Measurements from ENCODE around the gene EME2.
A peak's percentile ranks its signal among the peaks of the same experiment; 100 is the strongest.

EME2 gene

GRCh38 chr16:1816396-1817275 lies 44.0 kb downstream of the EME2 start:
- H3K27me3 Mint-ChIP-seq (ENCODE audit: low read depth): no peaks in the 10 kb centered on the region
- H3K4me3 Mint-ChIP-seq: no peak overlapping the region
- H3K9me3 Mint-ChIP-seq: no peaks in the 10 kb centered on the region
- peaks cover 11% of the 10 kb centered on the region for H3K36me3 Mint-ChIP-seq (ENCODE audit: low read depth)
- H3K27ac Mint-ChIP-seq: no peak overlapping the region
- peaks cover 3% of the 10 kb centered on the region for H3K4me1 Mint-ChIP-seq (ENCODE audit: low read depth)

- no peaks in the 10 kb centered on the region for H3K27me3 Mint-ChIP-seq (ENCODE audit: low read depth)
- peaks cover 11% of the 10 kb centered on the region for H3K36me3 Mint-ChIP-seq (ENCODE audit: low read depth)
- no peak overlapping the region for H3K27ac Mint-ChIP-seq
- H3K4me3 Mint-ChIP-seq: no peak overlapping the region
- H3K4me1 Mint-ChIP-seq (ENCODE audit: low read depth): peaks cover 3% of the 10 kb centered on the region
- H3K9me3 Mint-ChIP-seq: no peaks in the 10 kb centered on the region
Measured at GRCh38 chr16:1817276-1817589, 44.6 kb downstream of the EME2 start.

DNA sequence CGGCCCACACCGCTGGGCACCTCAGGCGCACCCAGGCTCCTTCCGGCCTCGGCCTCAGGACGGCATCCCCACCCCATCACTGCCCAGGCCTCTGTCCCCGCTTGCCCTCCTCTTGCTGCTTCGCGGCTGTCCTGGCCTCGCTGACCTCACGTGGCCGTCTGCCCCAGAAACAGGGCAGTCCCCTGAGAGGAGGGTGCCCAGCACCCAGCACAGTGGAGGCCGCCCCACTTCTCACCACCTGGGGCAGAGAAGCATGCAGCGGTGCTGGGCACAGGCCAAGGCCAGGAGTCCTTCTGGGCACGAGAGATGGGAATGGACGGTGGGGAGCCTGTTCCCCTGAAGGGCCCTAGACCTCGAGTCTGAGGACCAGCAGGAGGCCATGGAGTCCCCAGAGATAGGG lies 45.1 kb downstream of the EME2 start:
- H3K36me3 Mint-ChIP-seq (ENCODE audit: low read depth): peaks cover 11% of the 10 kb centered on the region
- H3K9me3 Mint-ChIP-seq: no peaks in the 10 kb centered on the region
- H3K4me1 Mint-ChIP-seq (ENCODE audit: low read depth): peaks cover 3% of the 10 kb centered on the region
- H3K27me3 Mint-ChIP-seq (ENCODE audit: low read depth): no peaks in the 10 kb centered on the region
- H3K4me3 Mint-ChIP-seq: no peak overlapping the region
- H3K27ac Mint-ChIP-seq: no peak overlapping the region

- Mint-ChIP-seq H3K4me3 (no peak overlapping the region), H3K36me3 (ENCODE audit: low read depth) (peaks cover 8% of the 10 kb centered on the region), H3K9me3 (no peaks in the 10 kb centered on the region), H3K27me3 (ENCODE audit: low read depth) (no peaks in the 10 kb centered on the region), H3K27ac (no peak overlapping the region), H3K4me1 (ENCODE audit: low read depth) (peaks cover 3% of the 10 kb centered on the region)
Measured at GRCh38 chr16:1818204-1818872, 45.7 kb downstream of the EME2 start.

DNA sequence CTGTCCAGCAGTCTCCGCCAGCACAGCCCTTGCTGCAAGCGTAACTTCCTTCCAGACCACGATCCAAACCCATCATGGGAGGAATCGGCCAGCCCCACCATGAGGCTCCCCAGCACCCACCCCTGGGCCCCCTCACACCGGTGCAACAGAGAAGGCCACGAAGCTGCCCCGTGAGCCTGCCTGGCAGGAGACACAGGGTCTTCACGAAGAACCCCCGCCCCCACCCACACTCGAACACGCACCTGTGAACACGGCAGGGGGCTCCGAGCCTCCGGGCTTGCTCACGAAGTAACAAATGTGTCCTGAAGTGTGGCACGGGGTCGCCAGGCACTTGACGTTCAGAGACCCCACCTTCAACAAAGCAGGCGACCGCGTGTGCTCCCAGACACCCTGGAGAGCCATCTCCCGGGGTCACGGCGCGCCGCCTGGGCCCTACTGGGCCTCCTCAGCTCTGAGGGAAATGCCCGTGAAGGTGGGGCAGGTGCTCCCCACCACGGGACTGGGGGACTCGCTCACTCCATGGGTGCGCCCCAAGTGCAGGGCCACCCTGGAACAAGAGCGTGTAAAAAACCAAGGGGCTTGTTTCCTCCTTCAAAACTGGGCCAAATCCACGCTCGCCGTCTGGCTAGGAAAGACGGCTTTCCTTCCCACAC lies 46.4 kb downstream of the EME2 start:
- peaks cover 4% of the 10 kb centered on the region for H3K4me1 Mint-ChIP-seq (ENCODE audit: low read depth)
- no peaks in the 10 kb centered on the region for H3K9me3 Mint-ChIP-seq
- no peak overlapping the region for H3K27ac Mint-ChIP-seq
- peaks cover 5% of the 10 kb centered on the region for H3K36me3 Mint-ChIP-seq (ENCODE audit: low read depth)
- no peaks in the 10 kb centered on the region for H3K27me3 Mint-ChIP-seq (ENCODE audit: low read depth)
- no peak overlapping the region for H3K4me3 Mint-ChIP-seq

DNA sequence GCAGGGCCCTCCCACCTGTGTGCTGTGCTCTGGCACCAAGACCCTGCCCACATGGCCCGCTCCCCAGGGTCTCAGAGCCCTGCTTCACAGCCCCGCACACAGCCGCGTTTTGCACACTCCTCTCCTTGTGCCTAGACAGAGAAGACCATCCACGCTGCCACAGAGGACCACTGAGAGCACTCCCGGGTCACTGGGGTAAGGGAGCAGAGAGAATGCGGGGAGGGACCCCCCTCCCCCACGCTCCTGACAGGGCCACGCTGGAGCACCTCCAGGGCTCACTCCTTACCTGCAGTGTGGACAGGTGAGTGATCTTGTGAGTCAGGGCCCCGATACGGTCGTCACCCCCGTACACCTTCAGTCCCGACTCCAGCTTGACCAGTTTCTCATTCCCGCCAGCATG lies 47.0 kb downstream of the EME2 start:
- Mint-ChIP-seq H3K9me3 (no peaks in the 10 kb centered on the region), H3K27me3 (ENCODE audit: low read depth) (no peaks in the 10 kb centered on the region), H3K4me1 (ENCODE audit: low read depth) (peaks cover 7% of the 10 kb centered on the region), H3K4me3 (no peak overlapping the region), H3K36me3 (ENCODE audit: low read depth) (peaks cover 5% of the 10 kb centered on the region), H3K27ac (no peak overlapping the region)

- no peak overlapping the region for H3K4me3 Mint-ChIP-seq
- peaks cover 8% of the 10 kb centered on the region for H3K4me1 Mint-ChIP-seq (ENCODE audit: low read depth)
- H3K9me3 Mint-ChIP-seq: no peaks in the 10 kb centered on the region
- H3K27ac Mint-ChIP-seq: no peak overlapping the region
- no peaks in the 10 kb centered on the region for H3K27me3 Mint-ChIP-seq (ENCODE audit: low read depth)
- peaks cover 4% of the 10 kb centered on the region for H3K36me3 Mint-ChIP-seq (ENCODE audit: low read depth)
Measured at GRCh38 chr16:1820096-1820945, 47.7 kb downstream of the EME2 start.

DNA sequence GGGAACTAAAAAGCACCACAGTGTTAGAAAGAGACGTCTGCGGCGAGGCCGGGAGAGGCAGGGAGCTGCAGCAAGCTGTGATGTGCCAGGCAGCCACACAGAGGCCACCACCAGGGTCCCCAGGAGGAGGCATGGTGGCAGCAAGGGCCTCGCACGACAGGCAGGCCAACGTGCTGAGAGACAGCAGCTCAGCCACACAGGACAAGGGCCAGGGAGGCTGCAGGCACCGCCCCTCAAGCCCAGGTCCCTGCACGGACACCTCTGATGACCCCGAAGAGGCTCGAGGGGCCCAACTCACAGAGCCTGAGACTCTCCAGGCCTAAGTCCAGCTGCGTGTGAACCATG lies 48.3 kb downstream of the EME2 start:
- Mint-ChIP-seq H3K36me3 (ENCODE audit: low read depth) (peaks cover 2% of the 10 kb centered on the region), H3K27me3 (ENCODE audit: low read depth) (no peaks in the 10 kb centered on the region), H3K4me1 (ENCODE audit: low read depth) (peaks cover 12% of the 10 kb centered on the region), H3K27ac (no peak overlapping the region), H3K9me3 (no peaks in the 10 kb centered on the region), H3K4me3 (no peak overlapping the region)

- Mint-ChIP-seq H3K27me3 (ENCODE audit: low read depth) (no peaks in the 10 kb centered on the region), H3K4me3 (no peak overlapping the region), H3K27ac (no peak overlapping the region), H3K9me3 (no peaks in the 10 kb centered on the region), H3K4me1 (ENCODE audit: low read depth) (peaks cover 12% of the 10 kb centered on the region), H3K36me3 (ENCODE audit: low read depth) (peaks cover 2% of the 10 kb centered on the region)
Measured at GRCh38 chr16:1821861-1822611, 49.4 kb downstream of the EME2 start.

GRCh38 chr16:1822801-1823200 lies 50.2 kb downstream of the EME2 start:
- Mint-ChIP-seq H3K27ac (no peak overlapping the region), H3K36me3 (ENCODE audit: low read depth) (peaks cover 2% of the 10 kb centered on the region), H3K27me3 (ENCODE audit: low read depth) (no peaks in the 10 kb centered on the region)

DNA sequence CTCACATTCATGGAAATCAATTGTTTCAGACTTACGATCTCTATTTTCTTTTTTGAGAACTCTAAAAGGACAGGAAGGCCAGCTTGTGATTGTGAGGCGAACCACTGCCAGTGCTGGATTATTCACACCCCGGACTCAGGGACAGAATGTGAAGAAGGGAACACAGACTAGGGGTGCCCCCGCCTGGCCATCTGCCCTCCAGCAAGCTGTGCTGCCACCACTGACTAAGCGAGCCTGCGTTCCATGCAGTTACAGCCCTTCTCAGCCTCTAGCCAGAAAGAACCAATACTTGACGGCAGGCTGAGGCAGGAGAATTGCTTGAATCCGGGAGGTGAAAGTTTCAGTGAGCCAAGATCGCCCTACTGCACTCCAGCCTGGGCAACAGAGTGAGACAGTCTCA lies 51.2 kb downstream of the EME2 start:
- H3K27me3 Mint-ChIP-seq (ENCODE audit: low read depth): no peaks in the 10 kb centered on the region
- H3K4me3 Mint-ChIP-seq: peak overlapping the region; percentile 1

More at GRCh38 chr16:1822801-1823200, 50.2 kb downstream of the EME2 start:
- Mint-ChIP-seq H3K4me3 (no peak overlapping the region), H3K9me3 (no peaks in the 10 kb centered on the region), H3K4me1 (ENCODE audit: low read depth) (peaks cover 20% of the 10 kb centered on the region)

DNA sequence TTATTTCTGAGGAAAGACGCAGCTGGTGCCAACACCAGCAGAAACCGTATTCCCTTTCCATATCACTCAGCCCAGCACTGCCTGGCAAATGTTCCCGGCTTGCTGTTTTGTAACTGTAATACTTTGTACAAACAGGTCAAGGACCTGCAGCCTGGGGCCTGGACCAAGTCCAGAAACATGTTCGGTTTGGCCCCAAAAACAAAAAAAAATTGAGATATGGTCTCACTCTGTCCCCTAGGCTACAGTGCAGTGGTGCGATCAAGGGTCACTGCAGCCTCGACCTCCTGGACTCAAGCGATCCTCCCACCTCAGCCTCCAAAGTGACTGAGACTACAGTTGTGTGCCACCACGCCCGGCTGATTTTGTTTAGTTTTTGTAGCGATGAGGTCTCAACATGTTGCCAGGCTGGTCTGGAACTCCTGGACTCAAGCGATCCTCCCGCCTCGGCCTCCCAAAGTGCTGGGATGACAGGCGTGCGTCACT lies 52.8 kb downstream of the EME2 start:
- H3K36me3 Mint-ChIP-seq (ENCODE audit: low read depth): no peaks in the 10 kb centered on the region
- peak overlapping the region; percentile 83 for H3K4me3 Mint-ChIP-seq
- no peaks in the 10 kb centered on the region for H3K27me3 Mint-ChIP-seq (ENCODE audit: low read depth)
- H3K27ac Mint-ChIP-seq: peak overlapping the region; percentile 80
- H3K4me1 Mint-ChIP-seq (ENCODE audit: low read depth): peaks cover 27% of the 10 kb centered on the region
- H3K9me3 Mint-ChIP-seq: no peaks in the 10 kb centered on the region

More for the DNA sequence above, 51.2 kb downstream of the EME2 start:
- no peaks in the 10 kb centered on the region for H3K9me3 Mint-ChIP-seq
- peaks cover 22% of the 10 kb centered on the region for H3K4me1 Mint-ChIP-seq (ENCODE audit: low read depth)
- peaks cover 2% of the 10 kb centered on the region for H3K36me3 Mint-ChIP-seq (ENCODE audit: low read depth)
- H3K27ac Mint-ChIP-seq: no peak overlapping the region

All from T-helper 1 cell treated with Interleukin-12 subunit alpha and Interleukin-12 subunit beta and Interleukin-4 antibody, amounts not matched to agents 30 μg/mL and 1 μg/mL, for 36 hours (primary cell).